NB4 (cell line): ENCODE measurements around the gene UBXN6.

Source experiments
- POLR2A ChIP-seq: IDR thresholded peaks from 2 replicates; pipeline ENCODE4 v1.6.1; 2011; ENCODE audit warnings: mild to moderate bottlenecking; ENCODE audit not compliant: insufficient read length; ENCODE audit errors: extremely low read depth
- TF ChIP-seq, protein P1 (sequence below): IDR thresholded peaks from one replicate; pipeline ENCODE4 v1.5.1; 2012; ENCODE audit warnings: low read depth, low read length

DNA sequence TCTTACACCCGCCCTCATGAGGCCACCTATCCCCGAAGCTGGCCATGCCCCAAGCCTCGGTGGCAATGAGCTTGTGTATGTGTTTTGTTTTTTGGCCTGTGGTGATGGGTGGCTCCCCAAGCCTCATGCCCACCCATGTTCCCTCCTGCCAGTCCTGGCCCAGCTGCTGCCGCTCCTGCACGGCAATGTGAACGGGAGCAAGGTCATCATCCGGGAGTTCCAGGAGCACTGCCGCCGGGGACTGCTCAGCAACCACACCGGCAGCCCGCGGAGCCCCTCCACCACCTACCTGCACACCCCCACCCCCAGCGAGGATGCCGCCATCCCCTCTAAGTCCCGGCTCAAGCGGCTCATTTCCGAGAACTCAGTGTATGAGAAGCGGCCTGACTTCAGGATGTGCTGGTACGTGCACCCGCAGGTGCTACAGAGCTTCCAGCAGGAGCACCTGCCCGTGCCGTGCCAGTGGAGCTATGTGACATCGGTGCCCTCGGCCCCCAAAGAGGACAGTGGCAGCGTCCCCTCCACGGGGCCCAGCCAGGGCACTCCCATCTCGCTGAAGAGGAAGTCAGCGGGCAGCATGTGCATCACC is 24.6 kb downstream of the UBXN6 start:
- TF ChIP-seq, protein P1, sequence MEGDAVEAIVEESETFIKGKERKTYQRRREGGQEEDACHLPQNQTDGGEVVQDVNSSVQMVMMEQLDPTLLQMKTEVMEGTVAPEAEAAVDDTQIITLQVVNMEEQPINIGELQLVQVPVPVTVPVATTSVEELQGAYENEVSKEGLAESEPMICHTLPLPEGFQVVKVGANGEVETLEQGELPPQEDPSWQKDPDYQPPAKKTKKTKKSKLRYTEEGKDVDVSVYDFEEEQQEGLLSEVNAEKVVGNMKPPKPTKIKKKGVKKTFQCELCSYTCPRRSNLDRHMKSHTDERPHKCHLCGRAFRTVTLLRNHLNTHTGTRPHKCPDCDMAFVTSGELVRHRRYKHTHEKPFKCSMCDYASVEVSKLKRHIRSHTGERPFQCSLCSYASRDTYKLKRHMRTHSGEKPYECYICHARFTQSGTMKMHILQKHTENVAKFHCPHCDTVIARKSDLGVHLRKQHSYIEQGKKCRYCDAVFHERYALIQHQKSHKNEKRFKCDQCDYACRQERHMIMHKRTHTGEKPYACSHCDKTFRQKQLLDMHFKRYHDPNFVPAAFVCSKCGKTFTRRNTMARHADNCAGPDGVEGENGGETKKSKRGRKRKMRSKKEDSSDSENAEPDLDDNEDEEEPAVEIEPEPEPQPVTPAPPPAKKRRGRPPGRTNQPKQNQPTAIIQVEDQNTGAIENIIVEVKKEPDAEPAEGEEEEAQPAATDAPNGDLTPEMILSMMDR, result no peak
- TF ChIP-seq POLR2A, result no peak
